ENCODE data around the gene CCDC188.

The CCDC188 gene

GRCh38 chr22:20184501-20185165 is 33.8 kb upstream of the CCDC188 start:
- no peak for DNase-seq

GRCh38 chr22:20183823-20184222 is 33.0 kb upstream of the CCDC188 start:
- no peak for DNase-seq

GRCh38 chr22:20183101-20183500 is 32.2 kb upstream of the CCDC188 start:
- no peak for DNase-seq

GRCh38 chr22:20182365-20182764 is 31.5 kb upstream of the CCDC188 start:
- no peak for DNase-seq

GRCh38 chr22:20181884-20182236 is 31.0 kb upstream of the CCDC188 start:
- no peak for DNase-seq

- DNase-seq: no peak
Observed at GRCh38 chr22:20181194-20181883, 30.5 kb upstream of the CCDC188 start.

GRCh38 chr22:20180640-20181039 is 29.8 kb upstream of the CCDC188 start:
- no peak for DNase-seq

- DNase-seq: no peak
Observed at GRCh38 chr22:20180245-20180630, 29.4 kb upstream of the CCDC188 start.

GRCh38 chr22:20179455-20180244 is 28.8 kb upstream of the CCDC188 start:
- DNase-seq: no peak

- DNase-seq: no peak
Observed at GRCh38 chr22:20178915-20179227, 28.0 kb upstream of the CCDC188 start.

- no peak for DNase-seq
Observed at GRCh38 chr22:20178075-20178914, 27.4 kb upstream of the CCDC188 start.

- no peak for DNase-seq
Observed at GRCh38 chr22:20177217-20177911, 26.5 kb upstream of the CCDC188 start.

GRCh38 chr22:20176421-20177085 is 25.7 kb upstream of the CCDC188 start:
- DNase-seq: no peak

GRCh38 chr22:20175597-20175900 is 24.7 kb upstream of the CCDC188 start:
- no peak for DNase-seq

GRCh38 chr22:20174785-20175596 is 24.1 kb upstream of the CCDC188 start:
- no peak for DNase-seq

- no peak for DNase-seq
Observed at GRCh38 chr22:20173772-20174171, 22.9 kb upstream of the CCDC188 start.

GRCh38 chr22:20173246-20173645 is 22.4 kb upstream of the CCDC188 start:
- DNase-seq: no peak

- DNase-seq: no peak
Observed at GRCh38 chr22:20172141-20172613, 21.3 kb upstream of the CCDC188 start.

- no peak for DNase-seq
Observed at GRCh38 chr22:20171288-20172140, 20.7 kb upstream of the CCDC188 start.

- DNase-seq: no peak
Observed at GRCh38 chr22:20170170-20170569, 19.3 kb upstream of the CCDC188 start.

Measured in NCI-H526 treated with DMSO at 0.1 percent for 48 hours (cell line).